ENCODE results near the gene RAD9B.

- TF ChIP-seq CTCF (IDR thresholded peaks at IDR 0.05) (no peak), POLR2A (IDR thresholded peaks at IDR 0.05) (no peak)
Measured at GRCh38 chr12:110540048-110540447, 37.9 kb downstream of the RAD9B start.
